Lower leg skin (tissue), 4 donors: Measurements from ENCODE around the gene PHKG2. TPM values are rescaled to one million over a fixed set of nuclear protein-coding genes. Genes with fewer than 3 reads are reported as not detected.

Source experiments
- DNase-seq, 2 donors: peaks; one replicate each; pipeline ENCODE4 v3.0.0-alpha.2; 2019; ENCODE audit warnings: low spot score in 2 of 2
- H3K4me3 ChIP-seq: fragments of 200-600 bp; sonication (generic); 2 replicates; pipeline ENCODE4 v1.5.1; 2017; ENCODE audit warnings: mild to moderate bottlenecking, low read depth; ENCODE audit not compliant: poor library complexity, severe bottlenecking
- CTCF ChIP-seq, 3 donors: fragments of 450-650 bp; IDR thresholded peaks; one replicate each; pipeline ENCODE4 v1.5.1; 2016; ENCODE audit warnings: antibody characterized with exemption in 3 of 3, mild to moderate bottlenecking in 3 of 3, moderate library complexity in 2 of 3
- POLR2A ChIP-seq, 2 donors: fragments of 450-650 bp; IDR thresholded peaks; one replicate each; pipeline ENCODE4 v1.6.1; 2016 to 2017; ENCODE audit warnings: antibody characterized with exemption in 2 of 2, mild to moderate bottlenecking in 1 of 2, moderate library complexity in 1 of 2
- WGBS, 2 donors: methylation state at CpG; one replicate each; pipeline ENCODE4 v1.1.5; 2018; 5-methylcytosine and 5-hydroxymethylcytosine counted together
- intact Hi-C: fragments of 100-400 bp; cut with DNase I; formaldehyde crosslinking; loops from one replicate; pipeline ENCODE4 v1.15.0; 2023; ENCODE audit warnings: low total_unique reads
- total RNA-seq, 4 donors: library from RNA; depleted of rRNA; stranded (reverse); fragments of >200 nt; gene quantifications; one replicate each; pipeline ENCODE4 v1.1.0, GENCODE V29; 2016

The PHKG2 gene
- total RNA-seq, 4 donors from 2014 or later, result 20.6 to 39.5 (median 31.5) TPM

GRCh38 chr16:30703971-30704370 is 44.3 kb upstream of the PHKG2 start:
- no peak for TF ChIP-seq POLR2A (IDR thresholded peaks at IDR 0.05)
- no peak for TF ChIP-seq CTCF (IDR thresholded peaks at IDR 0.05)
- no peak for DNase-seq
- no peak overlapping the region for H3K4me3 ChIP-seq
- intact Hi-C loops, result no loop called here
- 95% methylated on average over 10 of the region's 10 CpGs for WGBS, 2 donors

- DNase-seq, result no peak
- WGBS, 2 donors, result 95% methylated on average over 6 of the region's 6 CpGs
- intact Hi-C loops, result no loop called here
- H3K4me3 ChIP-seq, result no peak overlapping the region
- no peak for TF ChIP-seq CTCF (IDR thresholded peaks at IDR 0.05)
- no peak for TF ChIP-seq POLR2A (IDR thresholded peaks at IDR 0.05)
Measured at GRCh38 chr16:30706046-30706445, 42.2 kb upstream of the PHKG2 start.

- intact Hi-C loops, result no loop called here
- WGBS, 2 donors, result 95 to 96% methylated on average over 4 of the region's 4 CpGs
- DNase-seq, result no peak
- no peak overlapping the region for H3K4me3 ChIP-seq
- TF ChIP-seq CTCF (IDR thresholded peaks at IDR 0.05) (no peak), POLR2A (IDR thresholded peaks at IDR 0.05) (no peak)
Measured at GRCh38 chr16:30710971-30711370, 37.3 kb upstream of the PHKG2 start.

GRCh38 chr16:30711712-30712111 is 36.5 kb upstream of the PHKG2 start:
- no peak for TF ChIP-seq POLR2A (IDR thresholded peaks at IDR 0.05)
- TF ChIP-seq CTCF (IDR thresholded peaks at IDR 0.05), result no peak
- intact Hi-C loops, result no loop called here
- WGBS, 2 donors, result 88 to 100% methylated on average over 1 of the region's 1 CpG
- DNase-seq, result no peak
- no peak overlapping the region for H3K4me3 ChIP-seq

- 84 to 85% methylated on average over 17 of the region's 17 CpGs for WGBS, 2 donors
Measured at GRCh38 chr16:30715750-30716445, 32.3 kb upstream of the PHKG2 start.

GRCh38 chr16:30720086-30720485 is 28.1 kb upstream of the PHKG2 start:
- 91% methylated on average over 11 of the region's 11 CpGs for WGBS, 2 donors
- intact Hi-C loops, result loop anchor here (10.0 kb wide), 1 partner anchor 55 kb away; no protein-coding TSS in a partner anchor
- TF ChIP-seq CTCF (IDR thresholded peaks at IDR 0.05) (no peak), POLR2A (IDR thresholded peaks at IDR 0.05) (no peak)

More at GRCh38 chr16:30715750-30716445, 32.3 kb upstream of the PHKG2 start:
- H3K4me3 ChIP-seq, result no peak overlapping the region
- intact Hi-C loops, result no loop called here
- no peak for DNase-seq
- no peak for TF ChIP-seq POLR2A (IDR thresholded peaks at IDR 0.05)

More at GRCh38 chr16:30720086-30720485, 28.1 kb upstream of the PHKG2 start:
- DNase-seq, result no peak
- H3K4me3 ChIP-seq, result no peak overlapping the region
